Thyroid gland (tissue), 4 donors: ENCODE results near the gene TRIM16.
"Not testable (repeated sequence)": the region's sequence is repeated elsewhere in the genome, so short reads cannot be mapped to it uniquely, and the experiment has no call there.

Source experiments
- CTCF ChIP-seq, 6 experiments: fragments of 200-600 bp in 3 of 6; fragments of 450-650 bp in 3 of 6; sonication (generic) in 3 of 6; IDR thresholded peaks; one replicate each; pipeline ENCODE4 v1.5.1; 2016 to 2019; ENCODE audit warnings: antibody characterized with exemption in 6 of 6, mild to moderate bottlenecking in 2 of 6, inconsistent platforms in 1 of 6, moderate library complexity in 1 of 6
- POLR2A ChIP-seq, 2 donors: fragments of 450-650 bp; IDR thresholded peaks; one replicate each; pipeline ENCODE4 v1.6.1; 2017; ENCODE audit warnings: antibody characterized with exemption in 2 of 2, mild to moderate bottlenecking in 2 of 2, moderate library complexity in 1 of 2

DNA sequence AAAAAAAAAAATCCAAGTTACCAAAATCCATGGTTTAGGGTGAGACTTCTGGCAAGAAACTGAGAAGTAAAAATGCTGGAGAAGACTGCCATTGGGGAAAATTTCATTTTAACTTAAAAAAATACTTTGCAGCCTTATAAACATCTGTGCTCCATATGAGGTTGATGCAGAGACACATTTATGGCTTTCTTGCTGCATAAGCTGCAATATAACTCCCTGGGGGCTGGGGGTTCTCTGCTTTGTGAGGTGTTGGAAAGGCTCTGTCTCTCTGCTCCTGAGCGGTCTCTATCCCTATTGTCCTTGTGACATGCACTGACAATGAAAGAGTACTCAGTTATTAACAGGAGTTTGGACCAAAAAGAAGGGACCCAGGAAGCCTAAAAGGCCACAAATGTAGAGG, 71.0 kb downstream of the TRIM16 start:
- TF ChIP-seq CTCF, POLR2A (IDR thresholded peaks at IDR 0.05): not testable (repeated sequence)
